ENCODE data around the gene C1QL3. TPM values are rescaled to one million over a fixed set of nuclear protein-coding genes. Genes with fewer than 3 reads are reported as not detected.

Gene C1QL3
- 1 to 10 TPM in 4 of 8 experiments, under 1 TPM in 3, not detected in 1; 0.18 to 4.0 (median 1.7) TPM for total RNA-seq

- peak within 1 kb of the TSS; percentile 36 to 42 (median 41) for H3K4me3 ChIP-seq
- in situ Hi-C loops (cut with MboI; ENCODE audit: low pct_unique_long_range_greater_than_20kb in 2 of 9, low sequenced_read_pairs in 9 of 9, unreplicated experiment in 9 of 9): no loop called here
- H3K4me1 ChIP-seq (replicated peaks in 1 of 2): peaks cover 5 to 8% of the 10 kb centered on the region in 2 donors
- peak; percentile 57 to 82 (median 71) for ATAC-seq (replicated peaks in 6 of 8)
- no peak within 1 kb of the TSS for H3K27ac ChIP-seq
- WGBS, 10 experiments: 0 to 33% (median 0%) methylated on average over 1 to 16 of the region's 68 CpGs; no CpG with 5 or more reads in 2 of the 10 experiments
Measured at GRCh38 chr10:16521311-16522016, at the start of gene C1QL3. TSS of gene C1QL3 (minus strand) at chr10:16521879. CDS start at chr10:16521065, 814 bp downstream.

- H3K4me3 ChIP-seq: no peak overlapping the region
- in situ Hi-C loops (cut with MboI; ENCODE audit: low pct_unique_long_range_greater_than_20kb in 2 of 9, low sequenced_read_pairs in 9 of 9, unreplicated experiment in 9 of 9): no loop called here
- H3K27ac ChIP-seq: no peak overlapping the region
- WGBS, 10 experiments: 0 to 83% (median 66%) methylated on average over 1 to 4 of the region's 4 CpGs; no CpG with 5 or more reads in 2 of the 10 experiments
- ATAC-seq (replicated peaks in 6 of 8): no peak
- no peaks in the 10 kb centered on the region for H3K4me1 ChIP-seq (replicated peaks in 1 of 2)
Measured at GRCh38 chr10:16570731-16571130, 49.1 kb upstream of the C1QL3 start.

- no peak for ATAC-seq (replicated peaks in 6 of 8)
- in situ Hi-C loops (cut with MboI; ENCODE audit: low pct_unique_long_range_greater_than_20kb in 2 of 9, low sequenced_read_pairs in 9 of 9, unreplicated experiment in 9 of 9): no loop called here
- no peaks in the 10 kb centered on the region for H3K4me1 ChIP-seq (replicated peaks in 1 of 2)
- 27 to 93% (median 48%) methylated on average over 1 to 4 of the region's 7 CpGs; no CpG with 5 or more reads in 1 of the 10 experiments for WGBS, 10 experiments
- no peak overlapping the region for H3K4me3 ChIP-seq
- H3K27ac ChIP-seq: no peak overlapping the region
Measured at GRCh38 chr10:16566202-16566805, 44.6 kb upstream of the C1QL3 start.

GRCh38 chr10:16565604-16566003, 43.9 kb upstream of the C1QL3 start:
- 13 to 100% (median 83%) methylated on average over 1 to 3 of the region's 3 CpGs for WGBS, 10 experiments
- in situ Hi-C loops (cut with MboI; ENCODE audit: low pct_unique_long_range_greater_than_20kb in 2 of 9, low sequenced_read_pairs in 9 of 9, unreplicated experiment in 9 of 9): no loop called here
- Histone ChIP-seq H3K27ac (no peak overlapping the region), H3K4me1 (replicated peaks in 1 of 2) (no peaks in the 10 kb centered on the region), H3K4me3 (no peak overlapping the region)
- ATAC-seq (replicated peaks in 6 of 8): no peak

- 50 to 92% (median 83%) methylated on average over 1 to 6 of the region's 6 CpGs for WGBS, 10 experiments
- in situ Hi-C loops (cut with MboI; ENCODE audit: low pct_unique_long_range_greater_than_20kb in 2 of 9, low sequenced_read_pairs in 9 of 9, unreplicated experiment in 9 of 9): no loop called here
Measured at GRCh38 chr10:16562891-16563290, 41.2 kb upstream of the C1QL3 start.

GRCh38 chr10:16559236-16559773, 37.6 kb upstream of the C1QL3 start:
- 0 to 100% (median 54%) methylated on average over 1 to 3 of the region's 5 CpGs; no CpG with 5 or more reads in 4 of the 10 experiments for WGBS, 10 experiments
- no peak for ATAC-seq (replicated peaks in 6 of 8)

More at GRCh38 chr10:16562891-16563290, 41.2 kb upstream of the C1QL3 start:
- Histone ChIP-seq H3K4me1 (replicated peaks in 1 of 2) (no peaks in the 10 kb centered on the region), H3K27ac (no peak overlapping the region), H3K4me3 (no peak overlapping the region)
- no peak for ATAC-seq (replicated peaks in 6 of 8)

GRCh38 chr10:16547973-16548372, 26.3 kb upstream of the C1QL3 start:
- in situ Hi-C loops (cut with MboI; ENCODE audit: low pct_unique_long_range_greater_than_20kb in 2 of 9, low sequenced_read_pairs in 9 of 9, unreplicated experiment in 9 of 9): loop anchor here in 2 of 9 experiments (25.0 kb wide), 1 partner anchor 661 kb away; no protein-coding TSS in a partner anchor
- no peak for ATAC-seq (replicated peaks in 6 of 8)
- Histone ChIP-seq H3K27ac (no peak overlapping the region), H3K4me3 (no peak overlapping the region), H3K4me1 (replicated peaks in 1 of 2) (no peaks in the 10 kb centered on the region)
- 0 to 100% (median 61%) methylated on average over 1 to 4 of the region's 4 CpGs; no CpG with 5 or more reads in 3 of the 10 experiments for WGBS, 10 experiments

More at GRCh38 chr10:16559236-16559773, 37.6 kb upstream of the C1QL3 start:
- Histone ChIP-seq H3K4me3 (no peak overlapping the region), H3K27ac (no peak overlapping the region), H3K4me1 (replicated peaks in 1 of 2) (no peaks in the 10 kb centered on the region)
- in situ Hi-C loops (cut with MboI; ENCODE audit: low pct_unique_long_range_greater_than_20kb in 2 of 9, low sequenced_read_pairs in 9 of 9, unreplicated experiment in 9 of 9): no loop called here

GRCh38 chr10:16545116-16545736, 23.5 kb upstream of the C1QL3 start:
- in situ Hi-C loops (cut with MboI; ENCODE audit: low pct_unique_long_range_greater_than_20kb in 2 of 9, low sequenced_read_pairs in 9 of 9, unreplicated experiment in 9 of 9): loop anchor here in 2 of 9 experiments (25.0 kb wide), 1 partner anchor 658 kb away; no protein-coding TSS in a partner anchor
- peak in 4 of 8 experiments; percentile 35 to 66 (median 52) for ATAC-seq (replicated peaks in 6 of 8)
- WGBS, 10 experiments: 0 to 64% (median 31%) methylated on average over 2 to 7 of the region's 7 CpGs

GRCh38 chr10:16544591-16544990, 22.9 kb upstream of the C1QL3 start:
- no peaks in the 10 kb centered on the region for H3K4me1 ChIP-seq (replicated peaks in 1 of 2)
- no peak overlapping the region for H3K27ac ChIP-seq
- no peak overlapping the region for H3K4me3 ChIP-seq
- in situ Hi-C loops (cut with MboI; ENCODE audit: low pct_unique_long_range_greater_than_20kb in 2 of 9, low sequenced_read_pairs in 9 of 9, unreplicated experiment in 9 of 9): loop anchor here in 2 of 9 experiments (25.0 kb wide), 1 partner anchor 657 kb away; no protein-coding TSS in a partner anchor
- 28 to 94% (median 77%) methylated on average over 2 to 4 of the region's 4 CpGs; no CpG with 5 or more reads in 1 of the 10 experiments for whole genome bisulfite sequencing, 10 experiments
- ATAC-seq (replicated peaks in 6 of 8): no peak

More at GRCh38 chr10:16545116-16545736, 23.5 kb upstream of the C1QL3 start:
- Histone ChIP-seq H3K27ac (no peak overlapping the region), H3K4me1 (replicated peaks in 1 of 2) (no peaks in the 10 kb centered on the region), H3K4me3 (no peak overlapping the region)

GRCh38 chr10:16544099-16544498, 22.4 kb upstream of the C1QL3 start:
- peak in 3 of 8 experiments; percentile 14 to 83 (median 72) for ATAC-seq (replicated peaks in 6 of 8)
- 0 to 92% (median 70%) methylated on average over 1 to 3 of the region's 3 CpGs for WGBS, 10 experiments
- Histone ChIP-seq H3K4me3 (no peak overlapping the region), H3K27ac (no peak overlapping the region), H3K4me1 (replicated peaks in 1 of 2) (no peaks in the 10 kb centered on the region)
- in situ Hi-C loops (cut with MboI; ENCODE audit: low pct_unique_long_range_greater_than_20kb in 2 of 9, low sequenced_read_pairs in 9 of 9, unreplicated experiment in 9 of 9): loop anchor here in 2 of 9 experiments (25.0 kb wide), 1 partner anchor 657 kb away; no protein-coding TSS in a partner anchor

GRCh38 chr10:16536155-16536554, 14.5 kb upstream of the C1QL3 start:
- Histone ChIP-seq H3K4me1 (replicated peaks in 1 of 2) (no peaks in the 10 kb centered on the region), H3K4me3 (no peak overlapping the region), H3K27ac (no peak overlapping the region)
- WGBS, 10 experiments: 30 to 100% (median 79%) methylated on average over 1 to 4 of the region's 5 CpGs
- ATAC-seq (replicated peaks in 6 of 8): peak in 1 of 8 experiments; percentile 49
- in situ Hi-C loops (cut with MboI; ENCODE audit: low pct_unique_long_range_greater_than_20kb in 2 of 9, low sequenced_read_pairs in 9 of 9, unreplicated experiment in 9 of 9): loop anchor here in 2 of 9 experiments (25.0 kb wide), 1 partner anchor 649 kb away; no protein-coding TSS in a partner anchor

- no peak for ATAC-seq (replicated peaks in 6 of 8)
- 60 to 100% (median 81%) methylated on average over 1 to 3 of the region's 3 CpGs; no CpG with 5 or more reads in 2 of the 10 experiments for WGBS, 10 experiments
- no peaks in the 10 kb centered on the region for H3K4me1 ChIP-seq (replicated peaks in 1 of 2)
- H3K4me3 ChIP-seq: no peak overlapping the region
- no peak overlapping the region for H3K27ac ChIP-seq
- in situ Hi-C loops (cut with MboI; ENCODE audit: low pct_unique_long_range_greater_than_20kb in 2 of 9, low sequenced_read_pairs in 9 of 9, unreplicated experiment in 9 of 9): loop anchor here in 2 of 9 experiments (25.0 kb wide), 1 partner anchor 643 kb away; no protein-coding TSS in a partner anchor
Measured at GRCh38 chr10:16529853-16530252, 8.2 kb upstream of the C1QL3 start.

Measured in motor neuron (in vitro differentiated cells).